Keratinocyte (primary cell): ENCODE results near the gene PKLR. TPM values are rescaled to one million over a fixed set of nuclear protein-coding genes. Genes with fewer than 3 reads are reported as not detected.

Experiments
- DNase-seq: peaks from one replicate; pipeline ENCODE4 v3.0.0-alpha.2; 2011; ENCODE audit warnings: low read depth, missing footprints, low spot score
- FAIRE-seq: peaks from 2 replicates; lab custom pipeline; 2011; peaks lifted over from hg19 to GRCh38; lab: Jason Lieb, UNC
- H2AFZ ChIP-seq: 2 replicates; pipeline ENCODE4 v1.6.0; 2012; ENCODE audit warnings: low read length, control low read depth, inconsistent platforms; ENCODE audit not compliant: control insufficient read depth
- H3K27ac ChIP-seq: 2 replicates; pipeline ENCODE4 v1.5.1; 2011; ENCODE audit warnings: low read length; ENCODE audit not compliant: control insufficient read depth, insufficient read depth
- H3K27me3 ChIP-seq: 3 replicates; pipeline ENCODE4 v1.6.0; 2011; ENCODE audit warnings: low read length; ENCODE audit not compliant: control insufficient read depth, insufficient read depth; ENCODE audit errors: extremely low read depth
- H3K36me3 ChIP-seq, 2 experiments: 2 replicates in 1 of 2; 3 replicates in 1 of 2; pipeline ENCODE4 v1.5.1; 2011; ENCODE audit warnings: low read length in 2 of 2, mild to moderate bottlenecking in 1 of 2; ENCODE audit not compliant: control insufficient read depth in 2 of 2, insufficient read depth in 2 of 2; ENCODE audit errors: extremely low read depth in 1 of 2
- H3K4me1 ChIP-seq: 3 replicates; pipeline ENCODE4 v1.5.1; 2011; ENCODE audit warnings: low read length; ENCODE audit not compliant: control insufficient read depth, insufficient read depth; ENCODE audit errors: extremely low read depth
- H3K4me2 ChIP-seq: 3 replicates; pipeline ENCODE4 v1.6.0; 2011; ENCODE audit warnings: low read depth, low read length; ENCODE audit not compliant: control insufficient read depth, insufficient read depth; ENCODE audit errors: extremely low read depth
- H3K4me3 ChIP-seq, 3 experiments: fragments of 200-600 bp in 1 of 3; sonication (generic) in 1 of 3; 2 replicates in 2 of 3; 3 replicates in 1 of 3; pipeline ENCODE4 v1.5.1; 2011 to 2016; ENCODE audit warnings: low read length in 3 of 3, mild to moderate bottlenecking in 3 of 3, control low read depth in 2 of 3, inconsistent platforms in 1 of 3, low read depth in 1 of 3, mixed read lengths in 1 of 3, mixed run types in 1 of 3, moderate library complexity in 1 of 3; ENCODE audit not compliant: control insufficient read depth in 2 of 3, insufficient read depth in 2 of 3; ENCODE audit errors: extremely low read depth in 1 of 3
- H3K79me2 ChIP-seq: 2 replicates; pipeline ENCODE4 v1.6.0; 2012; ENCODE audit warnings: low read length; ENCODE audit not compliant: control insufficient read depth, insufficient read depth
- H3K9ac ChIP-seq: 3 replicates; pipeline ENCODE4 v1.6.0; 2011; ENCODE audit warnings: low read length; ENCODE audit not compliant: control insufficient read depth, insufficient read depth; ENCODE audit errors: extremely low read depth
- H3K9me1 ChIP-seq: 3 replicates; pipeline ENCODE4 v1.6.0; 2011; ENCODE audit warnings: low read length; ENCODE audit not compliant: control insufficient read depth, insufficient read depth; ENCODE audit errors: extremely low read depth
- H3K9me3 ChIP-seq: 2 replicates; pipeline ENCODE4 v1.5.1; 2012; ENCODE audit warnings: low read depth, low read length; ENCODE audit not compliant: control insufficient read depth
- H4K20me1 ChIP-seq: 3 replicates; pipeline ENCODE4 v1.6.0; 2011; ENCODE audit warnings: low read length; ENCODE audit not compliant: control insufficient read depth, insufficient read depth; ENCODE audit errors: extremely low read depth
- EZH2 ChIP-seq: IDR thresholded peaks from one replicate; pipeline ENCODE4 v1.6.1; 2012; ENCODE audit warnings: inconsistent platforms, mild to moderate bottlenecking, low read length, moderate library complexity
- dilution Hi-C: fragments of 300-500 bp; cut with MboI; formaldehyde crosslinking; loops from one replicate; pipeline ENCODE4 v1.7.0; 2020; ENCODE audit warnings: low sequenced_read_pairs; ENCODE audit not compliant: extremely low pct_ligation_motif_present
- polyA minus RNA-seq, 3 experiments: library from RNA; depleted of rRNA, polyadenylated mRNA; stranded (reverse); fragments of >200 nt; gene quantifications; 1 replicate in 1 of 3; 2 replicates in 1 of 3; 3 replicates in 1 of 3; pipeline ENCODE4 v1.2.3, GENCODE V29; 2011
- polyA plus RNA-seq, 5 experiments: library from polyadenylated mRNA; depleted of rRNA in 3 of 5; stranded (reverse) in 3 of 5; stranded (forward) in 1 of 5; unstranded in 1 of 5; fragments of >200 nt; gene quantifications; 1 replicate in 1 of 5; 2 replicates in 3 of 5; 3 replicates in 1 of 5; pipeline versions ENCODE4 v1.2.1 to v1.2.3, GENCODE V29; 2011 to 2012; ENCODE audit warnings: missing spikeins in 2 of 5, low read depth in 1 of 5, low replicate concordance in 1 of 5
- TF ChIP-seq, protein P1 (sequence below), 3 experiments: IDR thresholded peaks in 1 of 3; conservative IDR thresholded peaks in 1 of 3; optimal IDR thresholded peaks in 1 of 3; 2 replicates in 2 of 3; 3 replicates in 1 of 3; pipeline versions ENCODE3 to v1.5.1; 2011; ENCODE audit warnings: low read length in 3 of 3, mild to moderate bottlenecking in 3 of 3, moderate library complexity in 2 of 3, control low read depth in 1 of 3, inconsistent platforms in 1 of 3; ENCODE audit not compliant: insufficient read depth in 2 of 3; ENCODE audit errors: extremely low read depth in 1 of 3

PKLR gene
- polyA plus RNA-seq (0.03 to 0.04 TPM in 2 of 3 replicates, not detected in the other), polyA minus RNA-seq (0.06 TPM in 1 of 3 replicates, not detected in the others)
- not detected for polyA plus RNA-seq (2011; ENCODE audit: low read depth)
- 0.03 and 0.05 TPM in 2 replicates for polyA plus RNA-seq (2011; cell fraction: cytosol; rRNA removed)
- polyA plus RNA-seq (2011; cell fraction: nucleus; rRNA removed): 0.05 TPM in 1 of 2 replicates, not detected in the other
- 0.11 TPM in 1 of 2 replicates, not detected in the other for polyA plus RNA-seq (2012; ENCODE audit: low replicate concordance)
- not detected for polyA minus RNA-seq (2011; cell fraction: cytosol; rRNA and poly(A)+ RNA removed)
- polyA minus RNA-seq (2011; cell fraction: nucleus; rRNA and poly(A)+ RNA removed): not detected in 2 replicates

DNA sequence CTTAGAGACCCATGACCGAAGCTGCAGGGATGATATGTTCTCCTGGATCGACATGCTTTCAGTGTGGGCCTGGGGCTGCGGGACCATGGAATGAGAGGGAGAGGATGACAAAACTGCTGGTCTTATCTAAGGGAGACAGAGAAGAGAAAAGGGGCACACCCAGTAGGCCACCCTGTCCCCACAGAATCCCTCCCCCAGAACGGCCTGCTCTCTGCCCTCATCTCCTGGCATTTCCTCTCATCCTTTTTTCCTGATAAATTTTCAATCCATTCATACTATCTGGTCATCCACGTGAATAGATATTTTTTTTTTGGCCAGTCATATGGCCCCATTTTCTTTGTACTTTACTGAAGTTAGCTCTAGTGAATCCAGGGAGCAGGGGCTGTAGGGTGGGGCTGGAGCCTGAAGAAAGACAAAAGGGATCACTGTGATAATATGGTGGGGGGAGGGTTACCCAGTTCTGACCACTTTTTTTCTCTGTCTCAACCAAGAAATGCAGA, at the start of gene PKLR:
Gene PKLR, minus strand, starts transcription at position 97 of the 500 bp plus-strand sequence. Its CDS starts 43 bp downstream, at position 54.
- no peaks in the 10 kb centered on the region for H3K27me3 ChIP-seq
- H3K9me1 ChIP-seq: no peaks in the 10 kb centered on the region
- no peaks in the 10 kb centered on the region for H4K20me1 ChIP-seq
- dilution Hi-C loops: no loop called here
- H3K36me3 ChIP-seq: no peaks in the 10 kb centered on the region
- no peak for DNase-seq
- peaks cover 11% of the 10 kb centered on the region for H3K4me1 ChIP-seq
- H3K9ac ChIP-seq: no peak within 1 kb of the TSS
- no peaks in the 10 kb centered on the region for H3K9me3 ChIP-seq
- no peak for FAIRE-seq
- TF ChIP-seq, protein P1, sequence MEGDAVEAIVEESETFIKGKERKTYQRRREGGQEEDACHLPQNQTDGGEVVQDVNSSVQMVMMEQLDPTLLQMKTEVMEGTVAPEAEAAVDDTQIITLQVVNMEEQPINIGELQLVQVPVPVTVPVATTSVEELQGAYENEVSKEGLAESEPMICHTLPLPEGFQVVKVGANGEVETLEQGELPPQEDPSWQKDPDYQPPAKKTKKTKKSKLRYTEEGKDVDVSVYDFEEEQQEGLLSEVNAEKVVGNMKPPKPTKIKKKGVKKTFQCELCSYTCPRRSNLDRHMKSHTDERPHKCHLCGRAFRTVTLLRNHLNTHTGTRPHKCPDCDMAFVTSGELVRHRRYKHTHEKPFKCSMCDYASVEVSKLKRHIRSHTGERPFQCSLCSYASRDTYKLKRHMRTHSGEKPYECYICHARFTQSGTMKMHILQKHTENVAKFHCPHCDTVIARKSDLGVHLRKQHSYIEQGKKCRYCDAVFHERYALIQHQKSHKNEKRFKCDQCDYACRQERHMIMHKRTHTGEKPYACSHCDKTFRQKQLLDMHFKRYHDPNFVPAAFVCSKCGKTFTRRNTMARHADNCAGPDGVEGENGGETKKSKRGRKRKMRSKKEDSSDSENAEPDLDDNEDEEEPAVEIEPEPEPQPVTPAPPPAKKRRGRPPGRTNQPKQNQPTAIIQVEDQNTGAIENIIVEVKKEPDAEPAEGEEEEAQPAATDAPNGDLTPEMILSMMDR (optimal IDR thresholded peaks at IDR 0.05 in 1 of 3, IDR thresholded peaks at IDR 0.05 in 1 of 3, conservative IDR thresholded peaks at IDR 0.05 in 1 of 3; ENCODE audit: extremely low read depth in 1 of 3, insufficient read depth in 2 of 3, low read length in 3 of 3): no peak
- no peak for TF ChIP-seq EZH2
- H3K79me2 ChIP-seq: no peaks in the 10 kb centered on the region
- no peak within 1 kb of the TSS for H2AFZ ChIP-seq
- no peak within 1 kb of the TSS for H3K4me2 ChIP-seq
- no peak within 1 kb of the TSS for H3K27ac ChIP-seq
- H3K4me3 ChIP-seq: no peak within 1 kb of the TSS

GRCh38 chr1:155342842-155343241, 41.6 kb upstream of the PKLR start:
- Histone ChIP-seq H3K27me3 (no peaks in the 10 kb centered on the region), H3K27ac (no peak overlapping the region), H3K4me2 (no peak overlapping the region), H4K20me1 (no peaks in the 10 kb centered on the region), H3K79me2 (no peaks in the 10 kb centered on the region), H3K4me1 (no peaks in the 10 kb centered on the region), H3K36me3 (peaks cover 26 to 31% of the 10 kb centered on the region in 2 experiments), H2AFZ (no peak overlapping the region), H3K4me3 (no peak overlapping the region), H3K9me3 (no peaks in the 10 kb centered on the region), H3K9ac (no peak overlapping the region), H3K9me1 (no peaks in the 10 kb centered on the region)
- FAIRE-seq (no peak), DNase-seq (no peak)
- dilution Hi-C loops: no loop called here
- TF ChIP-seq, protein P1 (optimal IDR thresholded peaks at IDR 0.05 in 1 of 3, IDR thresholded peaks at IDR 0.05 in 1 of 3, conservative IDR thresholded peaks at IDR 0.05 in 1 of 3; ENCODE audit: extremely low read depth in 1 of 3, insufficient read depth in 2 of 3, low read length in 3 of 3): no peak
- TF ChIP-seq EZH2: no peak
